Measurements from ENCODE around the gene CDK19. TPM values are rescaled to one million over a fixed set of nuclear protein-coding genes. Genes with fewer than 3 reads are reported as not detected.
A peak's percentile ranks its signal among the peaks of the same experiment; 100 is the strongest.

The CDK19 gene
- total and polyA plus RNA-seq, 9 of the 15 experiments (the other 6 are each of a cell fraction or from before 2014, with no cell fraction given) = 3.8 to 15.2 (median 7.4) TPM

- TF ChIP-seq XRCC5 (IDR thresholded peaks at IDR 0.05; ENCODE audit: low read depth, low read length) = peak; percentile 11; the same call in 1 of the 2 replicates
- peak; percentile 49 for TF ChIP-seq PRDM10 (IDR thresholded peaks at IDR 0.05; ENCODE audit: partially characterized antibody)
- no peak for TF ChIP-seq FOXO4 (CRISPR knock-in tag; IDR thresholded peaks at IDR 0.05)
- no peak for TF ChIP-seq CEBPG (CRISPR knock-in tag; IDR thresholded peaks at IDR 0.05)
- no peak for TF ChIP-seq CEBPG (tag; conservative IDR thresholded peaks at IDR 0.05 in 1 of 2, IDR thresholded peaks at IDR 0.05 in 1 of 2)
- TF ChIP-seq ZNF76 (CRISPR knock-in tag; IDR thresholded peaks at IDR 0.05; ENCODE audit: borderline replicate concordance) = peak; percentile 35; the same call in 1 of the 2 replicates
- TF ChIP-seq SPI1 (IDR thresholded peaks at IDR 0.05; ENCODE audit: borderline replicate concordance, low read depth, low read length) = peak; percentile 29; the same call in 1 of the 2 replicates
- peak; percentile 12; the same call in 1 of the 2 replicates for TF ChIP-seq SOX6 (IDR thresholded peaks at IDR 0.05)
- peak; percentile 24; the same call in 1 of the 2 replicates for TF ChIP-seq ZNF589 (CRISPR knock-in tag; IDR thresholded peaks at IDR 0.05; ENCODE audit: low read depth)
- peak; percentile 70 for TF ChIP-seq CXXC5 (CRISPR knock-in tag; IDR thresholded peaks at IDR 0.05)
- 0 out of 4 replicates have a peak, but pooled peaks of 1 of the 2 experiments have one; percentile 80 for TF ChIP-seq NRF1 (conservative IDR thresholded peaks at IDR 0.05 in 1 of 2, IDR thresholded peaks at IDR 0.05 in 1 of 2)
- no peak for TF ChIP-seq FOXM1 (IDR thresholded peaks at IDR 0.05; ENCODE audit: low read depth)
- TF ChIP-seq FOXM1 (CRISPR knock-in tag; IDR thresholded peaks at IDR 0.05; ENCODE audit: low read depth) = 0 out of 2 replicates have a peak, but pooled peaks have one; percentile 83
- peak; percentile 49 for TF ChIP-seq U2AF1 (optimal IDR thresholded peaks at IDR 0.05; ENCODE audit: low read depth, low read length)
- TF ChIP-seq RCOR1 (IDR thresholded peaks at IDR 0.05; ENCODE audit: borderline replicate concordance in 1 of 2, low read depth in 2 of 2, low read length in 2 of 2) = peak in 1 of 2 experiments; percentile 8; a peak in 1 of 4 replicates
- TF ChIP-seq SFPQ (IDR thresholded peaks at IDR 0.05; ENCODE audit: low read depth, low read length) = no peak
- TF ChIP-seq RBM25 (IDR thresholded peaks at IDR 0.05; ENCODE audit: low read depth, low read length, severe bottlenecking) = peak; percentile 8
- 0 out of 2 replicates have a peak, but pooled peaks have one; percentile 14 for TF ChIP-seq ZNF511 (CRISPR knock-in tag; IDR thresholded peaks at IDR 0.05)
Measured at GRCh38 chr6:110815015-110815410, 256 bp downstream of the CDK19 start (continued).

Data from K562 (cell line).